HUES48 (cell line): Measurements from ENCODE around the gene CNTNAP2.

Experiments used
- H3K27ac ChIP-seq: one replicate; pipeline ENCODE4 v1.7.0; 2013; ENCODE audit warnings: low read depth, low read length, inconsistent platforms
- H3K27me3 ChIP-seq: 2 replicates; pipeline ENCODE4 v1.6.1; 2013; ENCODE audit warnings: mild to moderate bottlenecking, low read length; ENCODE audit not compliant: control insufficient read depth, insufficient read depth
- H3K36me3 ChIP-seq: 2 replicates; pipeline ENCODE4 v1.6.1; 2013; ENCODE audit warnings: low read length; ENCODE audit not compliant: control insufficient read depth, insufficient read depth
- H3K4me1 ChIP-seq: 2 replicates; pipeline ENCODE4 v1.6.1; 2013; ENCODE audit warnings: mild to moderate bottlenecking, low read length; ENCODE audit not compliant: control insufficient read depth, insufficient read depth
- H3K4me3 ChIP-seq: 2 replicates; pipeline ENCODE4 v1.5.1; 2013; ENCODE audit warnings: mild to moderate bottlenecking, low read depth, low read length
- H3K9ac ChIP-seq: 2 replicates; pipeline ENCODE4 v1.6.1; 2013; ENCODE audit warnings: mild to moderate bottlenecking, low read depth, low read length, moderate library complexity
- H3K9me3 ChIP-seq: 2 replicates; pipeline ENCODE4 v1.6.1; 2013; ENCODE audit warnings: low read length; ENCODE audit not compliant: control insufficient read depth, insufficient read depth

CNTNAP2 gene

GRCh38 chr7:147803151-147803550, 1686.5 kb downstream of the CNTNAP2 start:
- Histone ChIP-seq H3K27me3 (no peaks in the 10 kb centered on the region), H3K4me1 (no peaks in the 10 kb centered on the region), H3K27ac (no peak overlapping the region)

GRCh38 chr7:147803606-147804005, 1687.0 kb downstream of the CNTNAP2 start:
- H3K36me3 ChIP-seq = no peaks in the 10 kb centered on the region
- no peak overlapping the region for H3K4me3 ChIP-seq

More at GRCh38 chr7:147803151-147803550, 1686.5 kb downstream of the CNTNAP2 start:
- Histone ChIP-seq H3K36me3 (no peaks in the 10 kb centered on the region), H3K9ac (no peak overlapping the region), H3K9me3 (no peaks in the 10 kb centered on the region; the same call in 1 of the 2 replicates), H3K4me3 (no peak overlapping the region)

DNA sequence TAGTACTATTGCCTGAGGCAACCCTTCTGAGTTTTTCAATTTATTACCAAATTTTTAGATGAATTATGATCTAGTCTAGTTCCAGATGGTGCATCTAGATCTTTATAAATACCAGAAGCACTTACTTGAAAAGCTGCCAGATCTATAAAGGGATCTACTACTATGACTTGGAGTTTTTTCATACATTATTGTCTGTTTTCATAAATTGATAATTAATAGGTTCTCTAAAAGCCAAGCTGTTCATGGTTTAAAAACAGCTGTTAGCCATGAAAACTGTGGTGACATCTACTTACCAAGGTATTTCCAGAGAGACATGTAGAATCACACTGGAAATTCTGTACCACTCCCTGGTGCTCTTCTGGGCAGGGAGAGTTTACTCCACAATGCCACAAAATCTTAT, 1687.4 kb downstream of the CNTNAP2 start:
- H3K27ac ChIP-seq = no peak overlapping the region
- no peak overlapping the region for H3K9ac ChIP-seq
- H3K4me3 ChIP-seq = no peak overlapping the region
- no peaks in the 10 kb centered on the region for H3K27me3 ChIP-seq
- H3K4me1 ChIP-seq = no peaks in the 10 kb centered on the region
- no peaks in the 10 kb centered on the region for H3K36me3 ChIP-seq
- no peaks in the 10 kb centered on the region; the same call in 1 of the 2 replicates for H3K9me3 ChIP-seq

More at GRCh38 chr7:147803606-147804005, 1687.0 kb downstream of the CNTNAP2 start:
- Histone ChIP-seq H3K4me1 (no peaks in the 10 kb centered on the region), H3K27me3 (no peaks in the 10 kb centered on the region), H3K27ac (no peak overlapping the region), H3K9ac (no peak overlapping the region), H3K9me3 (no peaks in the 10 kb centered on the region; the same call in 1 of the 2 replicates)

DNA sequence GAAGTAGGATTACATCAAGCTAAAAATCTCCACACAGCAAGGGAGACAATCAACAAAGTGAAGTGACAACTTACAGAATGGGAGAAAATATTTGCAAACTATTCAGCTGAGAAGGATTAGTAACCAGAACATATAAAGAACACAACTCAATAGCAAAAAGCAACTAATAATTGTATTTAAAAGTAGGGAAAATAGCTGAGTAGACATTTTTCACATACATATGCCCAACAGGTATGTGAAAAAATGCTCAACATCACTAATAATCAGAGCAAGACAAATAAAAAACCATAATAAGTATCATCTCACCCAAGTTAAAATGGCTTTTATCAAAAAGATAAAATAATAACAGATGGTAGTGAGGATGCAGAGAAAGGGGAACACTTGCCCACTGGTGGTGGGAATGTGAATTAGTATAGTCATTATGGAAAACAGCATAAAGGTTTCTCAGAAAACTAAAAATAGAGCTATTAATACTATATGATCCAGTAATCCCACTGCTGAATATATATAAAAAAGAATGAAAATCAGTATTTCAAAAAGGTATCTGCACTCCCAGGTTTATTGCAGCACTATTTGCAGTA, 1689.5 kb downstream of the CNTNAP2 start:
- no peaks in the 10 kb centered on the region for H3K27me3 ChIP-seq
- no peaks in the 10 kb centered on the region for H3K36me3 ChIP-seq
- no peak overlapping the region for H3K9ac ChIP-seq
- no peaks in the 10 kb centered on the region for H3K4me1 ChIP-seq
- no peak overlapping the region for H3K4me3 ChIP-seq
- no peak overlapping the region for H3K27ac ChIP-seq
- no peaks in the 10 kb centered on the region; the same call in 1 of the 2 replicates for H3K9me3 ChIP-seq

DNA sequence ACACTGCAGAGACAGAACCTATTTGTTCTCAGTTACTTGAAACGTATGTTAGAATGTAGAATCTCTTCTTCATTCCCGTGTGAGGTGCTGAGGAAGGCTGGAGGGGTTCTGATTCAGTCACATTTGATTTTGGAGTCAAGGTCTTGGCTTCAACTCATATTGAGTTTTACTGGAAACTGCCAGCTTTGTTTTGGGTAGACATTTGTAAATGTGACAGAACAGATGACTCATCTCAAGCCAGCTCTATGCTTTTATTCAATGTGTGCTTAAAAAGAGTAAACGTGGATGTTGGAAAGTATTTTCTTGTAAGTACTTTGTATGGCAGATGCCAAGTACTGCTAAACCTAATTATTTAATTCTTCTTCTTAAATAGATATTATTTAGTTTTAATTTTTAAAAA, 1693.2 kb downstream of the CNTNAP2 start:
- no peak overlapping the region for H3K4me3 ChIP-seq
- H3K9me3 ChIP-seq = no peaks in the 10 kb centered on the region; the same call in 1 of the 2 replicates
- no peaks in the 10 kb centered on the region for H3K36me3 ChIP-seq
- H3K9ac ChIP-seq = no peak overlapping the region
- no peaks in the 10 kb centered on the region for H3K27me3 ChIP-seq
- H3K4me1 ChIP-seq = no peaks in the 10 kb centered on the region
- no peak overlapping the region for H3K27ac ChIP-seq

DNA sequence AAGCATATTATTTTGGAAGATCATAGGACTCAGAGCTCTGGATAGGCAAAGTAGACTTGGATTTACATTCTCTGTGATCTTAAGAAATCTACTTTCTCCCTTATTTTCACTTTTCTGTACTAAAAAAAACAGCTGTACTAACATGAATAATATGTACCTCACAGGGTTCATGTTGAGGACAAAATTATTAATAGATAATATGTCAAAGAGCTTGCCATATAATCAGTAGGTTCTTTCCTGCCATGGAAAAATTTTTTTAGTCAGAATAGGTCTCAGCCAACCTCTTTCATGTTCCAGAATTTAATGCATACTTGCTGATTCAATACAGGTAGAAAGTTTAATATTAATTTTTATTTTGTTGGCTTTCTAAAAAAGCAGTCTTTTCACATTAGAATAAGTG, 1693.7 kb downstream of the CNTNAP2 start:
- Histone ChIP-seq H3K27ac (no peak overlapping the region), H3K27me3 (no peaks in the 10 kb centered on the region), H3K4me1 (no peaks in the 10 kb centered on the region), H3K9me3 (no peaks in the 10 kb centered on the region; the same call in 1 of the 2 replicates), H3K36me3 (no peaks in the 10 kb centered on the region), H3K9ac (no peak overlapping the region), H3K4me3 (no peak overlapping the region)

DNA sequence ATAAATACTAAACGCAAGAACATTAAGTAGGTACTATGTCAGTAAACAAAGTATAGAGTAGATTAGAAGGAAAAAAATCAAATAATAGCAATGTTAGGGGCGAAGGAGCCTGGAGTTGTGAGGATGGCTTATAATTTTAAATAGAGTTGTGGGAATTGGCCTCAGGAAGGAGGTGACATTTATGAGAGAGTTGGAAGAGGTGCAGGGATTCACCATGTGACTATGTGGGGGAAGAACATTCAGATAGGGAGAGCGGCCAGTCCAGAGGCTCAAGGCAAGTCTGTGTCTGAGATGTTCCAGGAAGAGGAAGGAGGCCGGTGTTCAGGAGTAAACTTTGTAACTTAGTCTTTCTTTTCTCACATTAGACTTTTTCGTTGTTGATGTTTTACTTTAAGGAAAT, 1695.3 kb downstream of the CNTNAP2 start:
- Histone ChIP-seq H3K27me3 (no peaks in the 10 kb centered on the region), H3K9ac (no peak overlapping the region)

DNA sequence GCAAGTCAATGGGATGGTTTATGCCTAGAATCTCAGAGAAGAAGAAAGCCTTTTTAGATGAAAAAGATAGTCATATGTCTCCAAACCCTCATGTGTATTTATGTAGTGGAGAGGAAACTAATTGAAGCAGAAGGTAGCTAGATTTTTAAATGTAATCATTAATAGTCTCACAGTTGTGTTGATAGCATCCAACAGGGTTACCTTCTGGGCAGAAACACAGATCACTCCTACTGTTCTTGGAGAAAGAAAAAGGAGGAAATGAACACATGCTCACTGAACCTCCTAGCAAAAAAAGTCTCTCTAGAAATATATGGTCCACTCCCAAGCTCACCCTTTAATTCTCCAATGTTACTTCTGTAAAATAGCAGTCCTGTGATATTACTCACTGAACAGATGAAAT, 1696.7 kb downstream of the CNTNAP2 start:
- no peak overlapping the region for H3K4me3 ChIP-seq
- no peaks in the 10 kb centered on the region for H3K27me3 ChIP-seq
- no peaks in the 10 kb centered on the region for H3K9me3 ChIP-seq
- no peaks in the 10 kb centered on the region for H3K4me1 ChIP-seq
- H3K9ac ChIP-seq = no peak overlapping the region
- H3K36me3 ChIP-seq = no peaks in the 10 kb centered on the region
- H3K27ac ChIP-seq = no peak overlapping the region

More for the DNA sequence above, 1695.3 kb downstream of the CNTNAP2 start:
- no peak overlapping the region for H3K4me3 ChIP-seq
- no peaks in the 10 kb centered on the region for H3K4me1 ChIP-seq
- H3K27ac ChIP-seq = no peak overlapping the region
- no peaks in the 10 kb centered on the region for H3K36me3 ChIP-seq
- H3K9me3 ChIP-seq = no peaks in the 10 kb centered on the region

GRCh38 chr7:147818317-147818716, 1701.7 kb downstream of the CNTNAP2 start:
- Histone ChIP-seq H3K36me3 (no peaks in the 10 kb centered on the region), H3K27me3 (no peaks in the 10 kb centered on the region), H3K4me1 (0 out of 2 replicates have a peak, but pooled peaks cover 5% of the 10 kb centered on the region), H3K9me3 (no peaks in the 10 kb centered on the region), H3K27ac (no peak overlapping the region), H3K4me3 (no peak overlapping the region), H3K9ac (no peak overlapping the region)

- Histone ChIP-seq H3K9ac (no peak overlapping the region), H3K36me3 (no peaks in the 10 kb centered on the region), H3K4me1 (0 out of 2 replicates have a peak, but pooled peaks cover 5% of the 10 kb centered on the region), H3K4me3 (no peak overlapping the region), H3K9me3 (no peaks in the 10 kb centered on the region), H3K27ac (no peak overlapping the region), H3K27me3 (no peaks in the 10 kb centered on the region)
These were observed 1708.1 kb downstream of the CNTNAP2 start for GRCh38 chr7:147824671-147825070.

DNA sequence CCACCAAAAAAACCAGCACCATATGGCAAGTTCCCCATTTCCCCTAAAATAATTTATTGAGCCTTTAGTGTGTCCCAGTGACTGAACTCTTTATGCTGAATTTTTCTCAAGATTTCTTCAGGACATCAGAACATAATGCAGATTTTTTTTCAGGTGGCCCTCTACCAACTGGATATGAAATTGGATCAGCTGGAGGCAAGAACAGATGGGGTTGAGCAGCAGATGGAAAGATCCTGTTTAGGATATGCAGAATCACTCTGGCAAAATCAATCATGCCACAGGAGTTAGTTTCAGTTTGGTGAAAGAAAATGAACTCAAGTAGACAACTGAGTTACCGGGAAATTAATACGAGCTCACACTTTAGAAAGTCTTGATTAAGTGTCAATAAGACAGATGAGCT, 1712.4 kb downstream of the CNTNAP2 start:
- Histone ChIP-seq H3K27me3 (no peaks in the 10 kb centered on the region), H3K36me3 (no peaks in the 10 kb centered on the region), H3K4me3 (no peak overlapping the region), H3K9me3 (no peaks in the 10 kb centered on the region), H3K27ac (no peak overlapping the region), H3K4me1 (peaks cover 4% of the 10 kb centered on the region), H3K9ac (no peak overlapping the region)
